ENCODE data around the gene ATP6V1B1.

Gene ATP6V1B1

GRCh38 chr2:70902067-70902442 lies 33.6 kb upstream of the ATP6V1B1 start:
- no peak for TF ChIP-seq CTCF (IDR thresholded peaks at IDR 0.05; ENCODE audit: low read length, missing control alignments)
- peak overlapping the region; percentile 65 for H3K4me3 ChIP-seq (replicated peaks; ENCODE audit: low read depth, low read length)
- DNase-seq (ENCODE audit: low read depth) = no peak

DNA sequence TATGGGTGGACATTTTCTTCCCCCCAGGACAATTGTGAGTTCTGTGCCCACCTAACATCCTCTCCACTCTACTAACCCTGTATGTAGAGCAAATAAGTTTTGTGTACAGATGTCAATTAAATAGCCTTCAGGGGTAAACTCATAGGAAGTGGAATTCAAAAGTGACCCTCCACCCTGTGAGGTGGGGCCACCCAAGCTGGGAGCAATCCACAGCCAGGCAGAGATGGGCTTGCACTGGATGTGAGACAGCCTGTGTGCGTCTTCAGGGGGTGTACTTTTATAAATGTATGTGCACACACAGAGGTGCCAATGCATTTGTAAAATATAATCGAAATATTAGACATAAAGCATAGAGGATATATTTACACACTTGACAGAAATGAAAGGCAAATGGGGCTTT lies 33.1 kb upstream of the ATP6V1B1 start:
- H3K4me3 ChIP-seq (replicated peaks; ENCODE audit: low read depth, low read length) = no peak overlapping the region
- TF ChIP-seq CTCF (IDR thresholded peaks at IDR 0.05; ENCODE audit: low read length, missing control alignments) = no peak
- no peak for DNase-seq (ENCODE audit: low read depth)

- no peak for TF ChIP-seq CTCF (IDR thresholded peaks at IDR 0.05; ENCODE audit: low read length, missing control alignments)
- no peak overlapping the region for H3K4me3 ChIP-seq (replicated peaks; ENCODE audit: low read depth, low read length)
- DNase-seq (ENCODE audit: low read depth) = no peak
Observed at GRCh38 chr2:70903171-70903570, 32.5 kb upstream of the ATP6V1B1 start.

GRCh38 chr2:70903641-70904340 lies 31.9 kb upstream of the ATP6V1B1 start:
- DNase-seq (ENCODE audit: low read depth) = no peak
- TF ChIP-seq CTCF (IDR thresholded peaks at IDR 0.05; ENCODE audit: low read length, missing control alignments) = no peak
- H3K4me3 ChIP-seq (replicated peaks; ENCODE audit: low read depth, low read length) = no peak overlapping the region

DNA sequence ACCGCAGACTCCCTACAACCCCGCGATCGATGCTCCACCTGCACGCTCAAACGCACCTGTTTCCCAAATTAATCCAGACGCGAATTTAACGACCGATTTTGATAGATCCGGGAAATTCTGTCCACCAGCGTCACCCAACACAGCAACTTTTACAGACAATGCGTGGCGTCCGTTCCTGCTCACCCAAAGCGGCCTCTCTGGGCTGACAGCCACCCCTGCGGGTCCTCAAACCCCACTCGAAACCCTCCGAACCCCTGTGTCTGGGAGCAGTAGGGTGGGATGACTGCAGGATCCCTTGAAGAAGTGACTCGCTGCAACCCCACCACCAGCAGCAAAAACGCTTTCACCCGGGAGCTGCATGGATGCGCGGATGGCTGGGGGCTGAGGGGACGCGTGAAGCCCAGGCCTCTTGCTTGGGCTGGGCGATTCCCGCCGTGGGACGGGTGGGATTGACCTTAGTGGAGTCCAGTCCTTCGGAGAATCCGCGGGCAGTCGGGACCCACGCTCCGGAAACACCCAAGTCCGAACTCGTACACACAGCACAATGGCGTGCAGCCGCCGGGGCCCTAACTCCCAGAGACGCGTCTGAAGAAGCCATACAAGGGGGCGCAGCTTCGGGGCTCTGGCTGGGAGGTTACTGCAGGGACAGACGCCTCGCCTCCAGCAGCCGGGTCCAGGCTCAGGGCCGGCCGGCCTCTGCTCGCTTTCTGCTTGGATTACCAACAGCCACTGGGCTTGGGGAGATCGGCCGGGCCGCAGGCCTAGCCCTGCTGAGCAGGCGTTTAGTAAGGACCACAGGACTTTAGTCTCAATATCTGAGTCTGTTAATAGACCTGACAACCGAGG lies 31.1 kb upstream of the ATP6V1B1 start:
- DNase-seq (ENCODE audit: low read depth) = no peak
- H3K4me3 ChIP-seq (replicated peaks; ENCODE audit: low read depth, low read length) = no peak overlapping the region
- TF ChIP-seq CTCF (IDR thresholded peaks at IDR 0.05; ENCODE audit: low read length, missing control alignments) = no peak

- no peak overlapping the region for H3K4me3 ChIP-seq (replicated peaks; ENCODE audit: low read depth, low read length)
- no peak for TF ChIP-seq CTCF (IDR thresholded peaks at IDR 0.05; ENCODE audit: low read length, missing control alignments)
Observed at GRCh38 chr2:70905443-70906421, 30.0 kb upstream of the ATP6V1B1 start.

More at GRCh38 chr2:70905443-70906421, 30.0 kb upstream of the ATP6V1B1 start:
- DNase-seq (ENCODE audit: low read depth) = no peak
